ENCODE data around the gene CPT1C. TPM values are rescaled to one million over a fixed set of nuclear protein-coding genes. Genes with fewer than 3 reads are reported as not detected.

Gene CPT1C
- total and polyA plus RNA-seq, 2 of the 4 experiments (the other 2 are of a cell fraction), result 14.2 to 56.1 TPM

GRCh38 chr19:49677901-49678674, 12.8 kb upstream of the CPT1C start:
- ATAC-seq (ENCODE audit: low read depth) (0 out of 2 replicates have a peak, but pooled peaks have one; percentile 5), DNase-seq (peak; percentile 62)
- H2AK9ac ChIP-seq (replicated peaks; ENCODE audit: low read depth, low read length, poor library complexity), result peak overlapping the region; percentile 98
- peak overlapping the region; percentile 74 for H2BK5ac ChIP-seq (ENCODE audit: low read depth, low read length, poor library complexity, severe bottlenecking)
- H2BK120ac ChIP-seq (ENCODE audit: low read depth, low read length), result no peak overlapping the region; the same call in 1 of the 2 replicates
- peak overlapping the region; percentile 33 for H3K4ac ChIP-seq (ENCODE audit: low read depth, low read length)
- peaks cover 10 to 52% of the 10 kb centered on the region in 2 experiments for H3K79me1 ChIP-seq (ENCODE audit: low read depth in 1 of 2, low read length in 2 of 2)
- H3K9ac ChIP-seq (ENCODE audit: low read depth, low read length), result peak overlapping the region; percentile 80
- no peak overlapping the region; the same call in 1 of the 2 replicates for H4K91ac ChIP-seq (ENCODE audit: insufficient read depth, low read depth, low read length)
- dilution Hi-C loops (cut with HindIII; ENCODE audit: low sequenced_read_pairs, unreplicated experiment), result no loop called here
- H4K8ac ChIP-seq (ENCODE audit: low read depth in 2 of 2, low read length in 2 of 2), result peak overlapping the region in 1 of 2 experiments; percentile 61; a peak in 2 of 4 replicates
- no peaks in the 10 kb centered on the region for H3K9me3 ChIP-seq (ENCODE audit: control insufficient read depth, insufficient read depth, low read length)
- peak overlapping the region; percentile 72 for H2AFZ ChIP-seq (replicated peaks; ENCODE audit: low read length, poor library complexity)
- peak overlapping the region; percentile 97 for H2AK5ac ChIP-seq (ENCODE audit: low read depth, low read length)
- in situ Hi-C loops (cut with MboI; ENCODE audit: low sequenced_read_pairs), result no loop called here
- H4K20me1 ChIP-seq (ENCODE audit: insufficient read depth, low read length), result peaks cover 45% of the 10 kb centered on the region
- WGBS, 2 experiments (ENCODE audit: extremely low coverage in 2 of 2, insufficient read length in 1 of 2), result no CpG with 5 or more reads among the region's 21 CpGs
- TF ChIP-seq CHD1 (IDR thresholded peaks at IDR 0.05; ENCODE audit: low read depth, low read length), result no peak
- TF ChIP-seq NFE2L2 (IDR thresholded peaks at IDR 0.05; ENCODE audit: low read depth, low read length), result no peak
- peak; percentile 70 for TF ChIP-seq CTCF (conservative IDR thresholded peaks at IDR 0.05; ENCODE audit: low read depth, low read length)
- TF ChIP-seq POLR2A (IDR thresholded peaks at IDR 0.05; ENCODE audit: low read depth, low read length), result peak; percentile 19; the same call in 1 of the 2 replicates
- TF ChIP-seq CEBPB (IDR thresholded peaks at IDR 0.05; ENCODE audit: low read depth, low read length), result peak; percentile 80
- peak; percentile 60 for TF ChIP-seq RAD21 (IDR thresholded peaks at IDR 0.05; ENCODE audit: low read length)
- peak; percentile 17; the same call in 1 of the 2 replicates for TF ChIP-seq MAZ (IDR thresholded peaks at IDR 0.05; ENCODE audit: borderline replicate concordance, low read depth, low read length)
- peak; percentile 32 for TF ChIP-seq SMC3 (IDR thresholded peaks at IDR 0.05; ENCODE audit: low read depth, low read length)
- no peak for TF ChIP-seq MAFK (IDR thresholded peaks at IDR 0.05; ENCODE audit: low read depth, low read length)
- ChIA-PET CTCF (no interaction called here), POLR2A (ENCODE audit: unreplicated experiment) (interaction anchor here (0.8 kb wide), 1 partner anchor 38 kb away, joined by 6 read pairs; no protein-coding TSS in a partner anchor)
- peaks cover 3% of the 10 kb centered on the region; the same call in 1 of the 2 replicates for H3K9me1 ChIP-seq (ENCODE audit: insufficient read depth, low read length)
- H3K56ac ChIP-seq (ENCODE audit: extremely low read depth, insufficient read depth, low read length), result peak overlapping the region; percentile 49
- peak overlapping the region; percentile 89 for H3K14ac ChIP-seq (replicated peaks; ENCODE audit: low read depth, low read length)
- H3K27me3 ChIP-seq (ENCODE audit: control insufficient read depth, insufficient read depth, low read length), result no peaks in the 10 kb centered on the region
- BruUV-seq (replicated peaks), result TSS peak; percentile 44
- H2BK20ac ChIP-seq (ENCODE audit: low read depth, low read length), result no peak overlapping the region
- no peak overlapping the region; the same call in 1 of the 2 replicates for H3K18ac ChIP-seq (ENCODE audit: low read depth, low read length)
- peak overlapping the region; percentile 91 for H3K27ac ChIP-seq (ENCODE audit: insufficient read depth, low read length)
- intact Hi-C loops (cut with micrococcal nuclease), result loop anchor here (2.0 to 5.0 kb wide), 2 partner anchors 37 to 86 kb away; partner anchors contain the start of genes PRR12 and RRAS
- peak overlapping the region; percentile 77 for H3K4me3 ChIP-seq (ENCODE audit: insufficient read depth, low read depth, low read length)
- peak overlapping the region; percentile 81 for H3K23ac ChIP-seq (ENCODE audit: low read depth, low read length)
- H4K5ac ChIP-seq (ENCODE audit: low read depth, low read length), result 0 out of 2 replicates have a peak overlapping the region, but pooled peaks have one; percentile 24
- no peak overlapping the region for H2BK15ac ChIP-seq (ENCODE audit: low read depth, low read length)
- H3K4me1 ChIP-seq (ENCODE audit: control insufficient read depth, insufficient read depth, low read length), result peaks cover 13% of the 10 kb centered on the region
- peak overlapping the region; percentile 97 for H3K4me2 ChIP-seq (ENCODE audit: low read depth, low read length)
- peaks cover 10% of the 10 kb centered on the region for H3K36me3 ChIP-seq (ENCODE audit: control insufficient read depth, insufficient read depth, low read length)
